GM12875 (cell line): ENCODE results near the gene ULK1.
"Not testable (repeated sequence)": the region's sequence is repeated elsewhere in the genome, so short reads cannot be mapped to it uniquely, and the experiment has no call there.

ENCODE experiments used
- H3K4me3 ChIP-seq: one replicate; pipeline ENCODE4 v1.5.1; 2011; ENCODE audit warnings: low read depth, low read length, control low read depth
- CTCF ChIP-seq: IDR thresholded peaks from 2 replicates; pipeline ENCODE4 v1.5.1; 2011; ENCODE audit warnings: low read depth, mild to moderate bottlenecking, control low read depth, inconsistent platforms, low read length, moderate library complexity, borderline replicate concordance; ENCODE audit not compliant: insufficient read depth

ULK1 gene

GRCh38 chr12:131867891-131868675 lies 26.3 kb upstream of the ULK1 start:
- no peak overlapping the region for H3K4me3 ChIP-seq
- no peak for TF ChIP-seq CTCF

GRCh38 chr12:131869871-131870418 lies 24.5 kb upstream of the ULK1 start:
- H3K4me3 ChIP-seq: no peak overlapping the region
- TF ChIP-seq CTCF: no peak

DNA sequence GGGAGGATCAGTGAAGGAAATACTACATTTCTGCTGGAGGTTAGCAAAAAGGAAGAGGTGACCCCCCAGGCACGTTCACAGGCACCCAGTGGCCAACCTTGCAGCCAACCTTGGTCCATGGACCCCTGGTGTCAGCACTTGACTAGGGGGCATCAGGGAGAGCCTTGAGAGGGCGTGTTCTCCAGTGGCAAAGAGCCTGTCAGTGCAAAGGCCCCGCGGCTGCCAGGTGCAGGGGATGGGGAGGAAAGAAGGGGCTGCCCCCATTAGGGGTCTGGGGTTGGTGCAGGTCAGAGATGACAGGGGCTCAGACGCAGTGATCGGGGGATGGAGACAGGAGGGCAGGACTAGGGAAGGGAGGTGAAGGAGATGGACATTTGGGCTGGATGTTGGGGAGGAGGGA lies 22.7 kb upstream of the ULK1 start:
- H3K4me3 ChIP-seq: no peak overlapping the region
- TF ChIP-seq CTCF: no peak

DNA sequence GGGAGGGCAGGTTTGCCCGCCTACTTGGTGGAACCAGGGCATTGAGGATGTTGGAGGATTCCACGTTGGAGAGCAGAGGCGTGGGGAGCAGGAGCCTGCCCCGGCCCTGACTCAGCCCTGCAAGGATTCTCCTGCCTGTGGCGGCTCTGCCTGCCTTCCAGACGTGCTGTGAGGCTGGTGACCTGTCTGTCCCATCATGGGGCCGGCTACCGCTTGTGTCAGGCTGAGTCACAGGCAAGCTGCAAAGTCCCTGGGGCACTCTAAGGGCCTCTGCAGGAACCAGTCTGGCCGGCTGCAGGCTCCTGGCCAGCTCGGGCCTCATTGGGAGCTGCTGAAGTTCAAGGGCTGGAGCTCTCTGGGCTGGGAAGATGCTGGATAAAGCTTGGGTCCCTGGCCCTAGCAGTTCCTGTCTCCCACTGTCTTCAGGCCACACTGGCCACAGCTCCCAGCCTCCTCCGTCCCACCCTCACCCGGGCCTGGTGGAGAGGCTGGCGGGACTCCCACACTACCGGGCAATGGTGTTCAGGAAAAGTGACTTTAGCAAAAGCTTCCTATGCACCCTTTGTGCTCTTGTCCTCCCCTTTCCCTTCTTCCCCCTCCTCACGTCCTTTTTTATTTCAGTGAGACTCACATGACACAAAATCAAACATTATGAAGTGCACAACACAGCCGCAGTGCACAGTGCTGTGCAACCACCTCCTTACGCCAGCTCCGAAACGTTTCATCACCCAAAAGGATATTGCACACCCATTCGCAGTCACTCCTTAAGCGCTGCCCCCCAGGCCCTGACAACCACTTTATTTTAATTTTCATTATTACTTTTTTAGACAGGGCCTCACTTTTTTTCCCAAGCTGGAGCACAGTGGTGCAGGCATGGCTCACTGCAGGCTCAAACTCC lies 22.0 kb upstream of the ULK1 start:
- H3K4me3 ChIP-seq: no peak overlapping the region
- no peak for TF ChIP-seq CTCF

DNA sequence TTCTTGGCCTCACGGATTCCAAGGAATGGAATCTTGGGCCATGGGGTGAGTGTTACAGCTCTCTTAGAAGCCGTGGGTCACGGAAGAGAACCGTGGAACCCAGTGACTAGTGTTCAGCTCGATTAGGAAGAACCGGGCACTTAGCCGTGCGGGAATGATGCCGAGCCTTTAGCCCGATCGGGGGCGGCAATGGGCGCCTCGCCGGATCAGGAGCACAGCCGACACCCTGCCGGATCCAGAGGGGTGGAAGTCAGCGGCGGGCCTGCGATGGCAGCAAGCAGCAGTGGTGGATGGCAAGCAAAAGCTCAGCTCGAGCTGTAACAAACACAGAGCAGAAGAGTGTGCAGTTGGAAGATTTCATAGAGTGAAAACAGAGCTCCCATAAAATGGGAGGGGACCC lies 21.1 kb upstream of the ULK1 start:
- H3K4me3 ChIP-seq: no peak overlapping the region
- TF ChIP-seq CTCF: no peak

- H3K4me3 ChIP-seq: not testable (repeated sequence)
These were observed 19.4 kb upstream of the ULK1 start for GRCh38 chr12:131874972-131875371.

GRCh38 chr12:131877216-131877615 lies 17.2 kb upstream of the ULK1 start:
- not testable (repeated sequence) for H3K4me3 ChIP-seq

DNA sequence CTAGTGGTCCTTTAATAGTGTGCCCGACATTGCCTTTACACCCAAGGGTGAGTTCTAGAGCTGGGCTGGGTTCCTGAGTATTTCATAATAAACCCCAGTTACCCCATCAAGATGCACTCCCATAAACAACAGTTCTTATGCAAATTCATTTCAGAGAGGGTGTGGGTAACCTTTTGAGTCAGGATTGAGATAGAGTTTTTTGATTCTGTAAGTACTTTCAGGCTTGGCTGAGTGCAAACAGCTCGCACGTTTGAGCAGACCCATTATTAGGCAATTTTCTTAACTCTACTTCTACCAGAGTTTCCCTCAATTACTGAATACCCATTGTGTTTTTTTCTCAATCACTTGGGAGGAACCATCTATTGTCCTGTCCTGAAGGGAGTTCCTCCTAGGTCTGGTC lies 16.0 kb upstream of the ULK1 start:
- not testable (repeated sequence) for H3K4me3 ChIP-seq
